GM19035 (cell line): ENCODE measurements around the gene PFAS.

Experiments used
- ATAC-seq: cut with Tn5 transposase; IDR thresholded peaks from one replicate; pipeline ENCODE4 v1.9.1; 2021; ENCODE audit not compliant: unreplicated experiment

PFAS gene

GRCh38 chr17:8300226-8300625 lies 51.1 kb downstream of the PFAS start:
- no peak for ATAC-seq

DNA sequence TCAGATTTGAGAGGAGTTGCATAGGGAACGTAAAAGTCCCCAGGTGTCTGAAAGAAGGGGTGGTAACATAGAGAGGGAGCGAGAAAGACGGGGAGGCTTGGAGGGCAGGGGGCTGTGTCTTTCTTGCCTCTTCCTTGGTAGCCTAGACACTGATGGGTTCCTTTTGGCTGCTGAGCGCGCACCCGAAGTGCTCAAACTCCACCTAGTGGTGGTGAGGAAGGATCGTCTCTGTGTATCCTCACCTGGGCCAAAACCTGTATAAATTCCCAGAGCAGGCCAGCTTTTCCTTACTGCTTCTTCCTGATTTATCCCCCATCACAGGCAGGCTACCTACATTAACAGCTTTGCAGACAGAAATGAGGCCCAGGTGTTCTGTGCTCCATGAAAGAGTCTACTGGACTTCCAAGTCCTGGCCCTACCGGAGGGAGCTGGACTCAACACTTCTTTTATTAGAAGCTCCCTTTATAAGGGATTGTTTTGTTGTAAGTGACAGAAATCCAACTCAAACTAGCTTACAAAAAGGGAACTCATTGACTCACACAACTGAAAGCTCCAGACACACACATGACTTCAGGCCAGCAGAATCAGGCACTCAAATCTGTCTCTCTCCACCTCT lies 51.6 kb downstream of the PFAS start:
- no peak for ATAC-seq

- no peak for ATAC-seq
Measured at GRCh38 chr17:8310601-8311123, 61.6 kb downstream of the PFAS start.

DNA sequence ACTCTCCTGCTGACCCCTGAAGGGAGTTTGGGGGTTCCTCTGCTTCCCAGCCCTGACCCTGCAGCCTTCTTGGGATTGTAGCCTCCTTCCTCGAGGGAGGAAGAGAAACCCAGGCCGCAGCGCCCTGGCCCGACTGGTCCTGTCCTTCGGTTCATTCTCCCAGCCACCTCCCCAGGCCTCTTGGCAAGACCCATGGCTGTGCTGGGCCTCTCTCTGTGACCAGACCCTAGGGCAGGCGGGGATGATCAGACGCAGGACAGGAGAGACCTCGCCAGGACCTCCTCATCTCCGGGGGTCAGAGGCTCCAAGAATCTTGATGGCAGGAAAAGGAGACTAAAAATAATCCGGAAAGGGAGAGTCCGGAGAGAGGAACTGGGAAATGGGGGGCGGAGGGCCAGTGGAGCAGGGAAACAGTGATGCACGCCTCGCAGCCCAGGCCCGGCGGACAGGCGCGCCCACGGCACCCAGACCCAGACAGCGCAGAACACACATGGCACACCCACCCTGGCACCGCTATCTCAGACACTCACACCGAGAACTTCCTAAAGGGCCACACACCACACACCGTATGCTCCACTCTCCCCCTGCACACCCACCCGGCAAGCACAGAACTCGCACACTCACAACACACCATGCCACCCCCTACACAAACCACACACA lies 62.2 kb downstream of the PFAS start:
- ATAC-seq, result no peak

DNA sequence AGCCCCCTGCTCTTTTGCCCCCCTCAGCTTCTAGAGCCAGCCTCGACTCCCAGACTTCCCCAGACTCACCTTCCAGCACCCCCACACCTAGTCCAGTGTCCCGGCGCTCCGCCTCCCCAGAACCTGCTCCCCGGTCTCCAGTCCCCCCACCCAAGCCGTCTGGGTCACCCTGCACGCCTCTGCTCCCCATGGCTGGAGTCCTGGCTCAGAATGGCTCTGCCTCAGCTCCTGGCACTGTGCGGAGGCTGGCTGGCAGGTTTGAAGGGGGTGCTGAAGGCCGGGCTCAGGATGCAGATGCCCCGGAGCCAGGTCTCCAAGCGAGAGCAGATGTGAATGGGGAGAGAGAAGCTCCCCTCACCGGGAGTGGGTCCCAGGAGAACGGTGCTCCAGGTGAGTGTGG lies 63.2 kb downstream of the PFAS start:
- ATAC-seq, result no peak

GRCh38 chr17:8312726-8313600 lies 63.9 kb downstream of the PFAS start:
- ATAC-seq, result no peak

GRCh38 chr17:8314797-8315763 lies 66.0 kb downstream of the PFAS start:
- ATAC-seq, result no peak

GRCh38 chr17:8315764-8316217 lies 66.7 kb downstream of the PFAS start:
- no peak for ATAC-seq

DNA sequence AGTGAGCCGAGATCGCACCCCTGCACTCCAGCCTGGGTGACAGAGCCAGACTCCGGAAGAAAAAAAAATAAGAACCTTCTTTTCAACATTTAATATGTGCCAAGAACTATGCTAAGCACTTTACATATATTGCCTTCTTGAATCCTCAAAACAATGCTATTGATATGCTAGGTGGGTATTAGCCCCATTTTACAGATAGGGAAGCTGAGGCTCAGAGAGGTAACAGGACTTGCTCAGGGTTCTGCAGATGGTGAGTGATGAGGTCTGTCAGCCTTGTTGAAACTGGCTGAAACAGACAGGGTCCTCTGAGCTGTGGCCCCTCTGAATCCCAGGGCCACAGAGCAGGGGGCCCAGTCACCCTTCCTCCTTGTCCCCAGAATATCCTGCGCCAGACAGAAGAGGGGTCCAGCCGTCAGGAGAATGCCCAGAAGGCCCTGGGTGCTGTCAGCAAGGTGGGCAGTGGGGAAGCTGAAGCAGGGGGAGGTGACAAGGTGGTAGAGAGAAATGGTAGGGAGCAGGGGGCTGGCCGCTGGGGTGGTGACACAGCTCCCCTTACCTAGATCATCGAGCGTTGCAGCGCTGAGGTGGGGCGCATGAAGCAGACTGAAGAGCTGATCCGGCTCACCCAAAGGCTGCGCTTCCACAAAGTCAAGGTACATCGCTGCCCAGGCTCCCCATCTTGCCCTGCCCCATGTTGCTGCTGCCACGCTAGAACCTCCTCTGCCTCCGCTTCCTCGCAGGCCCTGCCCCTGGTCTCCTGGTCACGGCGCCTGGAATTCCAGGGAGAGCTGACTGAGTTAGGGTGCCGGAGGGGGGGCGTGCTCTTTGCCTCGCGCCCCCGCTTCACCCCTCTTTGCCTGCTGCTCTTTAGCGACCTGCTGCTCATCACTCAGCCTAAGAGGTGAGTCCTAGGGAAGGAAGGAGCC lies 69.2 kb downstream of the PFAS start:
- ATAC-seq, result no peak
